HEK293T (cell line): ENCODE measurements around the gene NAT9.

Experiments used
- BHLHE40 ChIP-seq: fragments of 450-650 bp; IDR thresholded peaks from 2 replicates; pipeline ENCODE4 v1.6.1; 2016; ENCODE audit warnings: mild to moderate bottlenecking, moderate library complexity, borderline replicate concordance
- CTBP1 ChIP-seq: fragments of 450-650 bp; IDR thresholded peaks from 2 replicates; pipeline ENCODE4 v1.6.1; 2016; ENCODE audit warnings: borderline replicate concordance
- FOXA1 ChIP-seq: fragments of 450-650 bp; IDR thresholded peaks from 2 replicates; pipeline ENCODE4 v1.6.1; 2016; ENCODE audit warnings: mild to moderate bottlenecking
- FOXK2 ChIP-seq: fragments of 450-650 bp; IDR thresholded peaks from 2 replicates; pipeline ENCODE4 v1.6.1; 2016; ENCODE audit warnings: mild to moderate bottlenecking
- FOXM1 ChIP-seq: fragments of 450-650 bp; IDR thresholded peaks from 2 replicates; pipeline ENCODE4 v1.6.1; 2017; ENCODE audit warnings: mild to moderate bottlenecking, borderline replicate concordance
- NFRKB ChIP-seq: fragments of 450-650 bp; IDR thresholded peaks from 2 replicates; pipeline ENCODE4 v1.6.1; 2016; ENCODE audit warnings: mild to moderate bottlenecking, moderate library complexity
- SP1 ChIP-seq: fragments of 450-650 bp; IDR thresholded peaks from 2 replicates; pipeline ENCODE4 v1.6.1; 2017
- SUZ12 ChIP-seq: fragments of 450-650 bp; IDR thresholded peaks from 2 replicates; pipeline ENCODE4 v1.6.1; 2016; ENCODE audit warnings: mild to moderate bottlenecking
- ZNF384 ChIP-seq: fragments of 450-650 bp; IDR thresholded peaks from 2 replicates; pipeline ENCODE4 v1.6.1; 2016
- TF ChIP-seq, protein P1 (sequence below): fragments of 450-650 bp; IDR thresholded peaks from 2 replicates; pipeline ENCODE4 v1.6.1; 2016

DNA sequence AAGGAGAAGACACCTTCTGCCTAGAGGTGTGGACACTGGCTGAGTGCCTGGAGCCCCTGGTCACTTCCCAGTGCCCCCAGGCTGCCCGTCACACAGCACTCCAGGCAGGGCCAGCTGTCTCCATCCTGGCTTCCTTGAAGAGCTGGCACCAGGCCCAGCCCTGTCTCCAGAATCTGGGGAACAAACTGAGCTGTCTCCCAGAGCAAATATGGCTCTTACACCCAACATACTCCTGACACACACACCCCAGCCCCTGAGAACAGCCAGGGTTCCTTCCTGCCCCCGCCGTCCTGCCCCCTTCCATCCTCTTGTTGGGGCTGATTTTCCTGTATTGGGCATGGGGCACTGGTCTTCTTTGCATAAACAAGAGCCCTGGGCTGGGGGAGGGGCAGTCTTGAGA, 18.6 kb downstream of the NAT9 start:
- TF ChIP-seq SUZ12 (no peak), BHLHE40 (no peak), FOXA1 (no peak), CTBP1 (no peak), SP1 (no peak), FOXM1 (no peak), ZNF384 (no peak), FOXK2 (no peak), NFRKB (no peak)
- TF ChIP-seq, protein P1, sequence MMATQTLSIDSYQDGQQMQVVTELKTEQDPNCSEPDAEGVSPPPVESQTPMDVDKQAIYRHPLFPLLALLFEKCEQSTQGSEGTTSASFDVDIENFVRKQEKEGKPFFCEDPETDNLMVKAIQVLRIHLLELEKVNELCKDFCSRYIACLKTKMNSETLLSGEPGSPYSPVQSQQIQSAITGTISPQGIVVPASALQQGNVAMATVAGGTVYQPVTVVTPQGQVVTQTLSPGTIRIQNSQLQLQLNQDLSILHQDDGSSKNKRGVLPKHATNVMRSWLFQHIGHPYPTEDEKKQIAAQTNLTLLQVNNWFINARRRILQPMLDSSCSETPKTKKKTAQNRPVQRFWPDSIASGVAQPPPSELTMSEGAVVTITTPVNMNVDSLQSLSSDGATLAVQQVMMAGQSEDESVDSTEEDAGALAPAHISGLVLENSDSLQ: no peak
